D721Med (cell line): Measurements from ENCODE around the gene PMM1.
"Not testable (repeated sequence)": the region's sequence is repeated elsewhere in the genome, so short reads cannot be mapped to it uniquely, and the experiment has no call there.

Experiments used
- DNase-seq: peaks from one replicate; pipeline ENCODE4 v3.0.0; 2011; ENCODE audit warnings: low spot score; ENCODE audit not compliant: insufficient read length
- FAIRE-seq: peaks from 2 replicates; lab custom pipeline; 2011; peaks lifted over from hg19 to GRCh38; lab: Jason Lieb, UNC
- CTCF ChIP-seq: IDR thresholded peaks from 2 replicates; pipeline ENCODE4 v1.5.1; 2012; ENCODE audit warnings: mild to moderate bottlenecking, control low read depth; ENCODE audit not compliant: insufficient read depth; ENCODE audit errors: missing control alignments

PMM1 gene

DNA sequence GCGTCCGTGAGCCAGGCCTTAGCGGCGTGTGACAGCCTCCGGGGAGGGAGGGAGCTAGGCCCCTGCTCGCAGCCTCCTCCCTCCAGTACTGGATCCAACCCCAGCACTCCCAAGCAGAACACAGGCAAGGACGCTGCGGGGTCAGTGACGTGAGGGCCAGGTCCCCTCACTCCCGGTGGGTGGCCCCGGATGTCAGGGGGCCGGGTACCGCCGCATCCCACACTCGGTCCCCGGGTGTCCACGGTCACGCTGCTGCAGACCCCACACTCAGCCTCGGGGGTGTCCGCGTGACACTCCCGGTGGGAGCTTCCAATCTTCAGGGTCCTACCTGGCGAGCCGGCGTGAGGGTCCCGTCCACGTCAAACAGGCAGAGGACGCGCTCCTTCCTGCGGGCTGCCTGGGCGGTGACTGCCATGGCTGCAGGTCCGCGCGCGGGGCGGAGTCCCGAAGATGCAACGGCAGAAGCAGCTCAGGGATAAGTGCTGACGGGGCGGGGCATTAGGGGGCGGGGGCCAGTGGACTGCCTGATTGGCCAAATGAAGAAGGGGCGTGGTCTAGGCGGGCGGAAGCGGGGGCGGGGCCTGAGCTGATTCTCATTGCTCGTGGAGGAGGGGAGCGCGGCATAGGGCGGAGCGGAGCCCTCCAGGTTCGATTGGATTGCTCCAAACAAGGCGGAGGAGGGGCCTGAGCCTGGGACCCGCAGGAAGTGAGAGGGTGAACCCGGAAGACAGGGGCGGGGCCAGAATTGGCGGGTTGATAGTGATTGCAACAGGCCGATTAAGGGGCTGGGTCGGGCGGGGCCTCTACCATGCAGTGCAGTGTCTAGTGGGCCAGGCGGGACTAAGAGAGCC is at the start of gene PMM1:
PMM1 (minus strand) TSS at position 450 of the 851 bp plus-strand sequence; CDS start at position 415, 35 bp downstream.
- DNase-seq (peak; percentile 88), FAIRE-seq (no peak)
- TF ChIP-seq CTCF = no peak

- FAIRE-seq (no peak), DNase-seq (no peak)
- no peak for TF ChIP-seq CTCF
These were observed 49.1 kb upstream of the PMM1 start for GRCh38 chr22:41638748-41639147.

- no peak for FAIRE-seq
- no peak for DNase-seq
- no peak for TF ChIP-seq CTCF
These were observed 48.5 kb upstream of the PMM1 start for GRCh38 chr22:41638124-41638523.

DNA sequence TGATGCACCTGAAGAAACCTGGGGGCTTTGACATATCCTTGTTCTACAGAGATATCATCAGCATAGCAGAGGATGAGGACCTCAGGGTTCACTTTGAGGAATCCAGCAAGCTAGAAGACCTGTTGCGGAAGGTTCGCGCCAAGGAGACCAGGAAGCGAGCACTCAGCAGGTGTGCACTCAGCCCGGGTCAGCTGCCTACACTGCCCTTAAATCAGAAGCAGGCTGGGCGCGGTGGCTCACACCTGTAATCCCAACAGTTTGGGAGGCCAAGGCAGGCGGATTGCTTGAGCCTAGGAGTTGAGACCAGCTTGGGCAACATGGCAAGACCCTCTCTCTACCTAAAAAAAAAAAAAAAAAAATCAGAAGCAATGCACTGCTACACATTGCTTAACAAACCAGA is 48.0 kb upstream of the PMM1 start:
- not testable (repeated sequence) for DNase-seq, FAIRE-seq

DNA sequence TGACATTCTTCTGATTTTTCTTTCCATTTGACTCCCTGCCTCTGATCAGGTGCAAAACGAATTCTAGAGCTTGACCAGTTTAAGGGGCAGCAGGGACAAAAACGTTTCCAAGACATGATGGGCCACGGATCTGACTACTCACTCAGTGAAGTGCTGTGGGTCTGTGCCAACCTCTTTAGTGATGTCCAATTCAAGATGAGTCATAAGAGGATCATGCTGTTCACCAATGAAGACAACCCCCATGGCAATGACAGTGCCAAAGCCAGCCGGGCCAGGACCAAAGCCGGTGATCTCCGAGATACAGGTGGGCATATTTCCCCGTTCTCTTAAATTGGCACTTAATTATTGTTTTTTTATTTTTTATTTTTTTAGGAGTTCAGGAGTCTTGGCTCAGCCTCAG is 46.8 kb upstream of the PMM1 start:
- no peak for FAIRE-seq
- no peak for TF ChIP-seq CTCF
- no peak for DNase-seq

GRCh38 chr22:41634610-41635009 is 45.0 kb upstream of the PMM1 start:
- not testable (repeated sequence) for FAIRE-seq, DNase-seq

- FAIRE-seq, DNase-seq: not testable (repeated sequence)
These were observed 42.0 kb upstream of the PMM1 start for GRCh38 chr22:41631615-41632014.

GRCh38 chr22:41631115-41631514 is 41.5 kb upstream of the PMM1 start:
- FAIRE-seq, DNase-seq: not testable (repeated sequence)

- no peak for FAIRE-seq
- TF ChIP-seq CTCF = no peak
These were observed 35.9 kb upstream of the PMM1 start for GRCh38 chr22:41625577-41625976.

More at GRCh38 chr22:41625577-41625976, 35.9 kb upstream of the PMM1 start:
- no peak for DNase-seq
